RWPE1 (cell line): ENCODE measurements around the gene PPP6R3.

Experiments
- CTCF ChIA-PET: fragments of 350-600 bp; sonication (Branson Sonifier 250); formaldehyde crosslinking; extraction: SDS; loops from one replicate; lab custom pipeline; 2021; lab: Yijun Ruan, JAX
- POLR2A ChIA-PET: fragments of 400-600 bp; formaldehyde crosslinking; extraction: SDS; loops from one replicate; lab custom pipeline; 2020; ENCODE audit warnings: antibody characterized with exemption; ENCODE audit not compliant: low non-redundant PET; lab: Yijun Ruan, JAX
- DNase-seq: peaks from one replicate; pipeline ENCODE4 v3.0.0; 2012; ENCODE audit warnings: low spot score
- H3K27ac ChIP-seq: fragments of 450-650 bp; 2 replicates; pipeline ENCODE4 v1.5.1; 2017
- TF ChIP-seq, protein P1 (sequence below): fragments of 450-650 bp; conservative IDR thresholded peaks from 2 replicates; pipeline ENCODE4 v1.5.1; 2017; ENCODE audit warnings: low read depth, mild to moderate bottlenecking

PPP6R3 gene

DNA sequence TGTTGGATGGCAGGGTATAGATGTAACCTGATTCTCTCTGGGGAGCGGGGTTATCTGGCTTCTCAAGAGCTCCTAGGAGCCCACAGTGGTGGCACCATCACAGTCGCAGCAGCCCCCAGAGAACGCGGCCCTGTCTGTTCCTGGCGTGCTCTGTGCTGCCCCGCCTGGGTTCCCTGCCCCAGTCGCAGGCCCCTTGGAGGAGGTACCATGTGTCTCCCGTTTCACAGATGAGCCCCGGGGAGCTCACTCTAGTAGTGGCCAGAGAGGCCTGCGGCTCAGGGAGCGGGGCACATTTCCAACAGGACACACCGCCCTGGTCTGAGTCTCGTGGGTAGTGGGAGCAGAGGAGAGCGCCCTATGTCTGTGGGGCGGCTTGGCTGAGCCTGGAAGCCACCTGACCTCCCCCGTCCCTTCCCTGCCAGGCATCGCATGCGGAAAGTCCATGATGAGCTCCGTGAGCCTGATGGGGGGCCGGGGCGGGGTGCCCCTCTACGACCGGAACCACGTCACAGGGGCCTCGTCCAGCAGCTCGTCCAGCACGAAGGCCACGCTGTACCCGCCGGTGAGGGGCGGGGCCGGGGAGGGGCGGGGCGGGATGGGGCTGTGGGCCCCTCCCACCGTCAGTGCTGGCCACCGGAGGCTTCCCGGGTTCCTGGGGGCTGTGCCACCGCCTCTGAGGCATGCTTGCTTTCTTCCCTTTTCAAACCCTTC is 21.0 kb upstream of the PPP6R3 start:
- peak overlapping the region; percentile 60 for H3K27ac ChIP-seq
- TF ChIP-seq, protein P1, sequence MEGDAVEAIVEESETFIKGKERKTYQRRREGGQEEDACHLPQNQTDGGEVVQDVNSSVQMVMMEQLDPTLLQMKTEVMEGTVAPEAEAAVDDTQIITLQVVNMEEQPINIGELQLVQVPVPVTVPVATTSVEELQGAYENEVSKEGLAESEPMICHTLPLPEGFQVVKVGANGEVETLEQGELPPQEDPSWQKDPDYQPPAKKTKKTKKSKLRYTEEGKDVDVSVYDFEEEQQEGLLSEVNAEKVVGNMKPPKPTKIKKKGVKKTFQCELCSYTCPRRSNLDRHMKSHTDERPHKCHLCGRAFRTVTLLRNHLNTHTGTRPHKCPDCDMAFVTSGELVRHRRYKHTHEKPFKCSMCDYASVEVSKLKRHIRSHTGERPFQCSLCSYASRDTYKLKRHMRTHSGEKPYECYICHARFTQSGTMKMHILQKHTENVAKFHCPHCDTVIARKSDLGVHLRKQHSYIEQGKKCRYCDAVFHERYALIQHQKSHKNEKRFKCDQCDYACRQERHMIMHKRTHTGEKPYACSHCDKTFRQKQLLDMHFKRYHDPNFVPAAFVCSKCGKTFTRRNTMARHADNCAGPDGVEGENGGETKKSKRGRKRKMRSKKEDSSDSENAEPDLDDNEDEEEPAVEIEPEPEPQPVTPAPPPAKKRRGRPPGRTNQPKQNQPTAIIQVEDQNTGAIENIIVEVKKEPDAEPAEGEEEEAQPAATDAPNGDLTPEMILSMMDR: no peak
- no peak for DNase-seq
- POLR2A ChIA-PET: no interaction called here
- CTCF ChIA-PET: interaction anchor here (0.6 kb wide), 1 partner anchor 168 kb away, joined by 3 read pairs; no protein-coding TSS in a partner anchor

DNA sequence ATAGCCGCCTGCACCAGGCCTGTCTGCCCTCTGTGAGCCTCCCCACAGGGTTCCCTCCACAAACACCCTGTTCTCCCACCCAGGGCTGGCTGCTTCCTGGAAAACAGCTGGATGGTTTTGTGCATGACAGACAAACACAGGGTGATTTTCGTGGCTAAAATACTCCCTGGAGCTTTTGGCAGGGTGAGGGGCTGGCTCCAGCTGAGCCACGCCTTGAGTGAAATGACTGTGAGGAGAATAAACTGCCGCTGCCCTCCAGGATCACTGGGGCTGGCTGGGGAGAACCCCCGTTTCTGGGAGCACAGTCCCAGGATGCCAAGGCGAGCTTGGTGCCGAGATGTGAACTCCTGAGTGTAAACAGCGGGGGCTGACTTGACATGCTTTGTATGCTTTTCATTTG is 20.3 kb upstream of the PPP6R3 start:
- peak overlapping the region; percentile 41 for H3K27ac ChIP-seq
- TF ChIP-seq, protein P1: no peak
- no peak for DNase-seq
- ChIA-PET CTCF (no interaction called here), POLR2A (no interaction called here)

DNA sequence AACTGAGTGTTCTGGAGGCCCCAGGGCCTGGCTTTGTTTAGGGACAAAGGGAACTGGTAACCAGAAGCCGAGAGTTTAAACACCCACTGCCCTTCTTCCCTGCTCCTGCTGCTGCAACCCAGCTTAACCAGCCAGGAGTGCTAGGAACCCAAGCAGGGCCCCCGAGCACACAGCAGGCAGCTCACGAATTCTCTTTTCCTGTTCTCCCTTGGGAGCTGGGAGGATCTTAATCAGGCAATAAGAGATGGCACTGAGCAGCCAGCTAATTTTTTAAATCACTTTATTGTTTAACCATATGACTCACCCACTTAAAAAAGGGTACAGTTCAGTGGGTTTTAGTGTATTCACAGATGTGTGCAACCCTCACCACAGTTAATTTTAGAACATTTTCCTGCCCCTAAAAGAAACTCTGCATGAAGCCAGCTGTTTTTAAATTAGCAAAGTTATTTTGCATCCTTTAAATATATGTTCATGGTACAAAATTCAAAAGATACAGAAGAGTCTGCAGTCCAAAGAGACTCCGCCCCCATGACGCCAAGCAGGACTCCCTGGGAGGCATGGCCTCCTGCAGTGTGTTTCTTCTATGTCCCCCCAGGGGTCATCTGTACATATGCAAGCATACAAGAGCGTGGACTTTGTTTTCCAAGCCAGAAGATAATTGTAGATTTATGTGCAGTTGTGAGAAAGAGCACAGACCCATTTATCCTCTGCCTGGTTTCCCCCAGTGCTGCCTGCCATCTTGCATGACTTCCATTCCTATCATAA is 18.9 kb upstream of the PPP6R3 start:
- TF ChIP-seq, protein P1: no peak
- CTCF ChIA-PET: interaction anchor here (0.6 kb wide), 2 partner anchors 13 to 169 kb away, joined by 4 to 6 read pairs; no protein-coding TSS in a partner anchor
- peak overlapping the region; percentile 41 for H3K27ac ChIP-seq
- no peak for DNase-seq
- POLR2A ChIA-PET: no interaction called here

DNA sequence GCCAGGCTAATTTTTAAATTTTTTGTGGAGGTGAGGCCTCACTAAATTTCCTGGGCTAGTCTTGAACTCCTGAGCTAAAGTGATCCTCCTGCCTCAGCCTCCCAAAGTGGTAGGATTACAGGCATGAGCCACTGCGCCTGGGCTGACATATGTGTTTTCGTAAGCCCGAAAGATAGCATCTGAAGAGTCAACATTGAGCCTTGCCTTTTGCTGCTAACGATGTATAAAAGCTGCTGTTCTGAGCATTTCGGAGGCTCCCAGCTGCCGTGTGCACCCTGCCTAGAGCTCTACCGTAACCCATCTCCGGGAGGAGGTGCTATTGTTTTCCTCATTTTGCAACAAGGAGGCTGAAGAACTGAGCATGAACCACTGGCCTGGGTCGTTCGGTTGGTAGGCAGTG is 18.1 kb upstream of the PPP6R3 start:
- ChIA-PET POLR2A (no interaction called here), CTCF (interaction anchor here (0.6 kb wide), 2 partner anchors 14 to 170 kb away, joined by 4 to 6 read pairs; no protein-coding TSS in a partner anchor)
- no peak for DNase-seq
- no peak overlapping the region for H3K27ac ChIP-seq
- TF ChIP-seq, protein P1: no peak

DNA sequence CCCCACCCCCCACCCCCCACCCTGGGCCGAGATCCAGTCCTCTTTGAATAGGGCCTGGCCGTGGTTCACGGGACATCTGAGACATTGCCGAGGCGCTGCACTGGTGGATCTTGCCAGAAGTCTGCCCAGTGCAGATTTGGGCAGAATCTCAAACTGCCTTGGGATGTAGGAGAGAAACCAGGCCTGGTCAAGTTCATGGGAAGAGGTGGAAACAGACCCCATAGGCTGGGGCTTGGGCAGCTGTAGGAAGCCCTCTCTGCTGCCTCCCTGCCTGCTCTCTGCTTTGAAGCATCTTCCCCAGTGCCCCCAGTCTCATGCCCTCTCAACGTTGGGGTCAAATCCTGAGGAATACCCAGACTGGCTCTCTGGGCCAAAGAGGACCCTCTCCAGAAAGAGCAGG is 16.0 kb upstream of the PPP6R3 start:
- TF ChIP-seq, protein P1: no peak
- CTCF ChIA-PET: no interaction called here
- POLR2A ChIA-PET: interaction anchor here (0.6 kb wide), 1 partner anchor 279 kb away, joined by 7 read pairs; no protein-coding TSS in a partner anchor

DNA sequence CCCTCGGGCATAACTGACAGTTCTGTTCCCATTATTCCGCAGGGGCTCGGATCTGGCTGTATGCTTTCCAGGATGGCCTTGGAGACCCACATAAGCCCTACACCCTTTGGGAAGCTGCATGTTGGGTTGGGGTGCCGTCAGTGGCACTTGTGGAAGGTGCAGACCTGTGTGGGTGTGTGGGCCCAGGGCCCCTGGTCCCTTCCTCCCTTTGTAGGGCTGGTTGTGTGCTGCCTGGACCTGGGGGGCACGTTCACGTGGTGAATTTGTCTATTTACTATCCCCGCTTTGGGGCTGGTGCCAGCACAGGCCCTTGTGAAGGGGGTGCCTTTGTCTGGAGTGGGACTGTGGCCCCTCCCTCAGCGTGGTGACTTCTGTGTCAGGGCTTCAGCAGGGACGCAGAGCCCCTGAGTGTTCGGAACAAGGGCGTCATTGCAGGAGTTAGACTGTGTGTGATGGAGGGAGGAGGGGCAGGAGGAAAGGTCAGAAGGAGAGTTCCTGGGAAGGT is 15.0 kb upstream of the PPP6R3 start:
- H3K27ac ChIP-seq: peak overlapping the region; percentile 9
- no peak for DNase-seq
- ChIA-PET CTCF (interaction anchor here (0.6 kb wide), 1 partner anchor 686 kb away, joined by 3 read pairs; no protein-coding TSS in a partner anchor), POLR2A (no interaction called here)
- TF ChIP-seq, protein P1: no peak

More for the DNA sequence above, 16.0 kb upstream of the PPP6R3 start:
- DNase-seq: no peak
- peak overlapping the region; percentile 25; the same call in 1 of the 2 replicates for H3K27ac ChIP-seq
